Brain pericyte (primary cell): ENCODE data around the gene NT5DC3.

Experiments
- DNase-seq: peaks from one replicate; pipeline ENCODE4 v3.0.0-alpha.2; 2012; ENCODE audit warnings: low read depth, low spot score

The NT5DC3 gene

GRCh38 chr12:103751600-103751999, 89.4 kb downstream of the NT5DC3 start:
- DNase-seq = no peak

- DNase-seq = no peak
Measured at GRCh38 chr12:103751171-103751570, 89.9 kb downstream of the NT5DC3 start.

GRCh38 chr12:103748875-103749274, 92.2 kb downstream of the NT5DC3 start:
- DNase-seq = no peak

DNA sequence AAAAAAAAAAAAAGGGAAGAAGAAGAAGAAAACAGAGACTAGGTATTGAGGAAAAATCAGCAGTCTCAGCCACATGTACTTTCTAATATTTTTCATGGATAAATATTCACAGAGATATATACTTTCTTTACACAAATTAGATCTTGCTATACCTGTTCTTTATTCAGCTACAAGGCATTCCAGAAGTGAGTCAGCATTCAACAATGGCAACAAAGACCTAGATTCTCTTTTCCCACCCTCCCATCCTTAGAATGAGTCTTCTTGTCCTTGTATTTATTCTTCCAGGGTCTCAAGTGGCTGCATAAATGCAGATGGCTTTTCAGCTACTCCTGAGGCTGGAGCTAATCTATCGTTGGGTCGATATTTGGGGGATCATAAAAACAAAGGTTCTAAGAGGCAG, 93.0 kb downstream of the NT5DC3 start:
- no peak for DNase-seq

GRCh38 chr12:103745962-103746361, 95.1 kb downstream of the NT5DC3 start:
- DNase-seq = no peak

GRCh38 chr12:103743788-103744187, 97.2 kb downstream of the NT5DC3 start:
- DNase-seq = no peak

DNA sequence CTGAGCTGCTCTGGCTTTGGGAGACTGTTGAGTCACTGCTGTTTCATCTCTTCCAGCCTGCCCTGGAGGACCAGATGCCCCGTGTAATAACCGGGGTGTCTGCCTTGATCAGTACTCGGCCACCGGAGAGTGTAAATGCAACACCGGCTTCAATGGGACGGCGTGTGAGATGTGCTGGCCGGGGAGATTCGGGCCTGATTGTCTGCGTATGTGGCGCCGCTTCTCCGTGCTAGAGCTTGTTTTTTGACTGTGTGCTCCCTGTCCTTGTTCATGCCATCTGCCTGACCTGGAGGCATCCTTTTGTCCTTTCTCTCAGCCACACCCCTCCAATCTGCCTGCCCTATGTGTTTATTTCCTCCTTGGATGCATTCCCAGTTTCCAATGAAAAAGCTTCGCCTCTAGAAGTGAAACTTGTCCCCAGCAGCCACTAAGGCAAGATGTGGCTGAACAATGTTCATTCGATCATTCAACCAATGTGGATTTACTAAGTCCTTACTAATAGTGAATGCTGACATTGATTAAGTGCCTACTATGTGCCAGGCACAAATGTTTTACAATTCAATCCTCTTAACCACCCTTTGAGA, 98.6 kb downstream of the NT5DC3 start:
- DNase-seq = no peak

GRCh38 chr12:103737881-103738280, 103.2 kb downstream of the NT5DC3 start:
- no peak for DNase-seq

GRCh38 chr12:103736572-103736971, 104.5 kb downstream of the NT5DC3 start:
- DNase-seq = no peak

DNA sequence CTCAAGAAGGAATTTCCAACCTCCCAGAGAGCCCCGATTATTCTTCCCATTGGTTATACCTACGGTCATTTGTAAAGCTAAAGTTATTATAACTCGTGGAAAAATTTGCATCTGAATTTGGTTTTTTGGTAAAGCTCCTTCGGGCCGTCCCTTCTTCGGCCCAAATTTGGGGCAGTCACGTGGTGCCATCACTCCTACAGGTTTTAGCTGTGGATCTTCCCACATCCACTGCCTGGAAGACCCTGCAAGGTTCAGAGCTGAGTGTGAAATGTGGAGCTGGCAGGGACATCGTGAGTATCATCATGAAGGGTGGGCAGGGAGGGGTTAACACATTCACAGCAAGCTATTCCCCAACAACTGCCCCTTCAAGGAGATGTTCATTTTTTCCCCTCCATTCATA, 105.7 kb downstream of the NT5DC3 start:
- DNase-seq = no peak

GRCh38 chr12:103734863-103735262, 106.2 kb downstream of the NT5DC3 start:
- DNase-seq = no peak

GRCh38 chr12:103731539-103731938, 109.5 kb downstream of the NT5DC3 start:
- DNase-seq = no peak

DNA sequence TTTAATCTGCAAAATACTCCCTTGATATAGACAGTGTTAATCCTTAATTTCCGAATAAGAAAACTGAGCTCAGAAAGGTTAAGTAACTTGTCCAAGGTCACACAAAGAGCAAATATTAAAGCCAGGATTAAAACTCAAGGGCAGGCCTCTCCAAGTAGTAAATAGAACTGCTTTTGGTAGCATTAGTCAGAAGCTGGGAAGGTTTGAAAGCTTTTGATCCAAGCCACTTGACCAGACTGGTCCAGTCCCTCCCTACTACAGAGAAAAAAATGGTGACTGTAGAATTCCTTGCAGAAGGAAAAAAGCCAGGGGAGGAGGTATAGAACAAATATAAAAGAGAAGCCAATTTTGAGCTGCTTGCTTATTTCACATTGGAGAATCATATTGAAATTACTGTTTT, 111.5 kb downstream of the NT5DC3 start:
- no peak for DNase-seq

DNA sequence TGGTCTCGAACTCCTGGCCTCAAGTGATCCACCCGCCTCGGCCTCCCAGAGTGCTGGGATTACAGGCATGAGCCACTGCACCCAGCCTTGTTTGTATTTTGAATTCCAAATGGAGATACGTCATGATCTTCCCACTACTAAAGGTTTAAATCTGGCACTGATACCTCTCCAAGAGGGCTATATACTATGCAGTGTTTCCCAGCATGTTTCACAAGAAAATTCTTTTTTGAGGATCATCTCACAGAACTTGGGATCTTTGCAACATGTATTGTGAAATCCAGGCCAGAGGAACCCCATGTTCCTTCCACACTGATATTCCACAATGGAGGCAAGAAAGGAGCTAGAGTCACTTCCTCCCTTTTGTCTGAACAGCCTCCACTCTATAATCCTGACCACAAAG, 112.7 kb downstream of the NT5DC3 start:
- no peak for DNase-seq

- DNase-seq = no peak
Measured at GRCh38 chr12:103727638-103728037, 113.4 kb downstream of the NT5DC3 start.

DNA sequence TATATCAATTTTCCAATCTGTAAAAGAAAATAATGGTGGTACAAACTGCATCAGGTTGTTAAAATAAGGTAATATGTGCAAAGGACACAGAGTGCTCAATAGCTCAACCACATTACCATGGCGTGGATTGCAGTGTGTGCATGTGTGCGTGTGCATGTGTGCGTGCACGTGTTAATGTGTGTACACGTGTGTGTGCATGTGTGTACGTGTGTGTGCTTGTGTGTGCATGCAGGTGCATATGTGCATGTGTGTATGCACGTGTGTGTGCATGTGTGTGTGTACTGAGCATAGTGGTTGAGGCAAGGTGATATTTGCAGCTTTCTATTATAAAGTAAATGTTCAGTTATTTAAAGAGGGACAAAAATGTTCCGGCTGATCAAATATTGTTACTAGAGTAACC, 115.6 kb downstream of the NT5DC3 start:
- no peak for DNase-seq
